Hepatocyte (in vitro differentiated cells): Measurements from ENCODE around the gene ACTA2.

Experiments
- EZH2 ChIP-seq: fragments of 200-600 bp; sonication (generic); IDR thresholded peaks from 2 replicates; pipeline ENCODE4 v1.6.1; 2016; ENCODE audit warnings: antibody characterized with exemption, mild to moderate bottlenecking, borderline replicate concordance
- EZH2phosphoT487 ChIP-seq: fragments of 200-600 bp; sonication (generic); IDR thresholded peaks from one replicate; pipeline ENCODE4 v1.6.1; 2018; ENCODE audit warnings: antibody characterized with exemption, mild to moderate bottlenecking, low read depth, moderate library complexity; ENCODE audit not compliant: unreplicated experiment, severe bottlenecking
- TF ChIP-seq, protein P1 (sequence below): fragments of 200-600 bp; sonication (generic); IDR thresholded peaks from 2 replicates; pipeline ENCODE4 v1.5.1; 2016; ENCODE audit warnings: antibody characterized with exemption, mild to moderate bottlenecking; ENCODE audit not compliant: poor library complexity

DNA sequence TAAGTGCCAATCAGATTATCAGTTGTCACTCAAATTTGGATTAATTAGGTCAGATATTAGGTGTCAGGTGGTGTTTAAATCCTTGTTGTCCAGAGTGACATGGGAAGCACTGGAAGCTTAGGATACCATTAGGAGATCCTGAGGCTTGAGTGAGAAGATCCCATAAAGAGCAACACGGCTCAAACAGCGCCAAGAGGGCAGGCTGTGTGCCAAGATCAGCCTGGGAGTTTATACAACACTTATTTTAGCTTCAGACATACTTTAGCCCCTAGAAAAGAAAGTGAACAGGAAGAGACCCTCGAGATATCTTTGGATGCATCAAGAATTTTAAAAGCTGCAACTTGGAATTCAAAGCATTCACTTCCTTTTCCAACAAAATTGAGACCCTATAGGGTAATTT, 14.2 kb upstream of the ACTA2 start:
- TF ChIP-seq, protein P1, sequence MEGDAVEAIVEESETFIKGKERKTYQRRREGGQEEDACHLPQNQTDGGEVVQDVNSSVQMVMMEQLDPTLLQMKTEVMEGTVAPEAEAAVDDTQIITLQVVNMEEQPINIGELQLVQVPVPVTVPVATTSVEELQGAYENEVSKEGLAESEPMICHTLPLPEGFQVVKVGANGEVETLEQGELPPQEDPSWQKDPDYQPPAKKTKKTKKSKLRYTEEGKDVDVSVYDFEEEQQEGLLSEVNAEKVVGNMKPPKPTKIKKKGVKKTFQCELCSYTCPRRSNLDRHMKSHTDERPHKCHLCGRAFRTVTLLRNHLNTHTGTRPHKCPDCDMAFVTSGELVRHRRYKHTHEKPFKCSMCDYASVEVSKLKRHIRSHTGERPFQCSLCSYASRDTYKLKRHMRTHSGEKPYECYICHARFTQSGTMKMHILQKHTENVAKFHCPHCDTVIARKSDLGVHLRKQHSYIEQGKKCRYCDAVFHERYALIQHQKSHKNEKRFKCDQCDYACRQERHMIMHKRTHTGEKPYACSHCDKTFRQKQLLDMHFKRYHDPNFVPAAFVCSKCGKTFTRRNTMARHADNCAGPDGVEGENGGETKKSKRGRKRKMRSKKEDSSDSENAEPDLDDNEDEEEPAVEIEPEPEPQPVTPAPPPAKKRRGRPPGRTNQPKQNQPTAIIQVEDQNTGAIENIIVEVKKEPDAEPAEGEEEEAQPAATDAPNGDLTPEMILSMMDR, result no peak
- TF ChIP-seq EZH2 (no peak), EZH2phosphoT487 (no peak)
